ENCODE data around the gene FGF19.

FGF19 gene

DNA sequence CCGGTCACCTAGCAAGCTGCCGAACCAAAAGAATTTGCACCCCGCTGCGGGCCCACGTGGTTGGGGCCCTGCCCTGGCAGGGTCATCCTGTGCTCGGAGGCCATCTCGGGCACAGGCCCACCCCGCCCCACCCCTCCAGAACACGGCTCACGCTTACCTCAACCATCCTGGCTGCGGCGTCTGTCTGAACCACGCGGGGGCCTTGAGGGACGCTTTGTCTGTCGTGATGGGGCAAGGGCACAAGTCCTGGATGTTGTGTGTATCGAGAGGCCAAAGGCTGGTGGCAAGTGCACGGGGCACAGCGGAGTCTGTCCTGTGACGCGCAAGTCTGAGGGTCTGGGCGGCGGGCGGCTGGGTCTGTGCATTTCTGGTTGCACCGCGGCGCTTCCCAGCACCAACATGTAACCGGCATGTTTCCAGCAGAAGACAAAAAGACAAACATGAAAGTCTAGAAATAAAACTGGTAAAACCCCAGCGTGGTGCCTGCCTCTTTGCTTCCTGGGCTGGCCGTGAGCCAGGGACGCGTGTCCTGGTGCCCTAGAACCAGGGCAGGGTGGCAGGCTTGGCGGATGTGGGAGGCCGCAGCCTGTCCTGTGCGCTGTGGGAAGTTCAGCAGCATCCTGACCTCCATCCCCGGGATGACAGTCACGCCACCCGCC lies 49.7 kb downstream of the FGF19 start:
- DNase-seq, result no peak

DNA sequence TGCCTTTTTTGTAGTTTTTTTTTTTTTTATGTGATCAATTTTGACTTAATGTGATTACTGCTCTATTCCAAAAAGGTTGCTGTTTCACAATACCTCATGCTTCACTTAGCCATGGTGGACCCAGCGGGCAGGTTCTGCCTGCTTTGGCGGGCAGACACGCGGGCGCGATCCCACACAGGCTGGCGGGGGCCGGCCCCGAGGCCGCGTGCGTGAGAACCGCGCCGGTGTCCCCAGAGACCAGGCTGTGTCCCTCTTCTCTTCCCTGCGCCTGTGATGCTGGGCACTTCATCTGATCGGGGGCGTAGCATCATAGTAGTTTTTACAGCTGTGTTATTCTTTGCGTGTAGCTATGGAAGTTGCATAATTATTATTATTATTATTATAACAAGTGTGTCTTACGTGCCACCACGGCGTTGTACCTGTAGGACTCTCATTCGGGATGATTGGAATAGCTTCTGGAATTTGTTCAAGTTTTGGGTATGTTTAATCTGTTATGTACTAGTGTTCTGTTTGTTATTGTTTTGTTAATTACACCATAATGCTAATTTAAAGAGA lies 50.3 kb downstream of the FGF19 start:
- no peak for DNase-seq

DNA sequence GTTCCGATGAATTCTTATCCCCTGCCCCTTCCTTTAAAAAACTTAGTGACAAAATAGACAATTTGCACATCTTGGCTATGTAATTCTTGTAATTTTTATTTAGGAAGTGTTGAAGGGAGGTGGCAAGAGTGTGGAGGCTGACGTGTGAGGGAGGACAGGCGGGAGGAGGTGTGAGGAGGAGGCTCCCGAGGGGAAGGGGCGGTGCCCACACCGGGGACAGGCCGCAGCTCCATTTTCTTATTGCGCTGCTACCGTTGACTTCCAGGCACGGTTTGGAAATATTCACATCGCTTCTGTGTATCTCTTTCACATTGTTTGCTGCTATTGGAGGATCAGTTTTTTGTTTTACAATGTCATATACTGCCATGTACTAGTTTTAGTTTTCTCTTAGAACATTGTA lies 50.8 kb downstream of the FGF19 start:
- DNase-seq, result no peak

DNA sequence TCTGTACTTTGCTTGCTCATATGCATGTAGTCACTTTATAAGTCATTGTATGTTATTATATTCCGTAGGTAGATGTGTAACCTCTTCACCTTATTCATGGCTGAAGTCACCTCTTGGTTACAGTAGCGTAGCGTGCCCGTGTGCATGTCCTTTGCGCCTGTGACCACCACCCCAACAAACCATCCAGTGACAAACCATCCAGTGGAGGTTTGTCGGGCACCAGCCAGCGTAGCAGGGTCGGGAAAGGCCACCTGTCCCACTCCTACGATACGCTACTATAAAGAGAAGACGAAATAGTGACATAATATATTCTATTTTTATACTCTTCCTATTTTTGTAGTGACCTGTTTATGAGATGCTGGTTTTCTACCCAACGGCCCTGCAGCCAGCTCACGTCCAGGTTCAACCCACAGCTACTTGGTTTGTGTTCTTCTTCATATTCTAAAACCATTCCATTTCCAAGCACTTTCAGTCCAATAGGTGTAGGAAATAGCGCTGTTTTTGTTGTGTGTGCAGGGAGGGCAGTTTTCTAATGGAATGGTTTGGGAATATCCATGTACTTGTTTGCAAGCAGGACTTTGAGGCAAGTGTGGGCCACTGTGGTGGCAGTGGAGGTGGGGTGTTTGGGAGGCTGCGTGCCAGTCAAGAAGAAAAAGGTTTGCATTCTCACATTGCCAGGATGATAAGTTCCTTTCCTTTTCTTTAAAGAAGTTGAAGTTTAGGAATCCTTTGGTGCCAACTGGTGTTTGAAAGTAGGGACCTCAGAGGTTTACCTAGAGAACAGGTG lies 51.8 kb downstream of the FGF19 start:
- no peak for DNase-seq

DNA sequence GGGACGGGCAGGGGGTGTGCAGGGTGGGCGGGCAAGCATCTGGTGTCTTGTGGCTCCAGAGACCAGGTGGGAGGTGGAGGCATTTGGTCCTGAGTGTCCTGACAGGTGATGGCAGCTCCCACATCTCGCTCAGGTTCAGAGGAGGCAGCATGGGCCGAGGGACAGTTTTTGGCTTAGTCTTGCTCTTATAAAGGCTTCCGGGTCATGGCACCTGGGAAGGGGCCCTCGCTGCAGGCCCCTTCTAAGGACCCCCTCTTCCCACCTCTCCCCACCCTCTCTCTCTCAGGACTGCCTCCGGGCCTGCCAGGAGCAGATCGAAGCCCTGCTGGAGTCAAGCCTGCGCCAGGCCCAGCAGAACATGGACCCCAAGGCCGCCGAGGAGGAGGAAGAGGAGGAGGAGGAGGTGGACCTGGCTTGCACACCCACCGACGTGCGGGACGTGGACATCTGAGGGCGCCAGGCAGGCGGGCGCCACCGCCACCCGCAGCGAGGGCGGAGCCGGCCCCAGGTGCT lies 52.9 kb downstream of the FGF19 start:
- DNase-seq, result no peak

DNA sequence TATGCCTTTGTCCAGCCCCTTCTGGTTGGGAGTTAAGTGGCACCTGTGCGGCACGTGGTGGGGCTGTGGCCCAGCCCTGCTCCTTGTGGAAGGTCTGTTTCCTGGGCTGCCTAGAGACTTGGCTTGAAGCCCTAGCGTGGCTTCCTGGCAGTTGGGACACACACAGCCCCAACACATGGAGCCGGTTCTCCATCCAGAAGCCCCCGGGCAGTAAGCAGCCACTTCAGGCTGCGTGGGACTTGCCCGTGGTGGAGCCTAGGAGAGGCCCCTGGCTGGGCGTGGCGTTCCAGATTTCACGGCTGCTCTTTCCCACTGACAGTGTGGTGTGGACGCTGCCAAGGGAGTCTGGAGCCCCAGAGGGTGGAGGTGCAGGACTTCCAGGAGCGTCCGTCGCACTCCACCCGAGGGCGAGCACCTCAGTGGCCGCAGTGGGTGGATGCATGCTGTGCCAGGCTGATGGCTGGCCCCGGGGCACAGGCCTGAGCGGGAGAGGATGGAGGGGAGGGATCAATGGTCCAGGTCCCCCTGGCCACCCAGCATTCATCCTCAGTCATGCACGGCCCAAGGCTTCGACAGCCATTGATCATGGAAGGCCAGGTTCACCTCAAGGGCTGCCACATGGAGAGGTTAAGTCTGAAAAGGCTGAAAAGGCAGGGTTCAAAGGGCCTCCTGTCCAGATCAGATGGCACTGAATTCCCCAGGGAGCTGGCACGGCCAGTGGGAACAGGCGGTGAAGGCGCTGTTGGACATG lies 53.6 kb downstream of the FGF19 start:
- DNase-seq, result no peak

DNA sequence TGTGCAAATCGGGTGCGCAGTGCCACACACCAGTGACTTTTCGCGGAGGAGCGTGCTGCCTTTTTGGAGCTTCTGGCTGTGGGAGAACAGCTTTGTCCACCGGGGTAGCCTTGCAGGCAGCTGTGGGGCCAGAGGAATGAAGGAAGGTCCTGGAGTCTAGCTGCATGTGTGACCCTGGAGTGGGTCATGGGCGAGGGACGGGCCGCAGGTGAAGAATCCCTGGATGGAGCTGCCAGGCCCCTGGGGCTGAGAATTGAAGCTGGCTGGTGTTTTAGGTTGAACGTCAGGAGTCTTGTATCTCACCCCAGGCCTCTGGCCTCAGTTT lies 54.3 kb downstream of the FGF19 start:
- no peak for DNase-seq

DNA sequence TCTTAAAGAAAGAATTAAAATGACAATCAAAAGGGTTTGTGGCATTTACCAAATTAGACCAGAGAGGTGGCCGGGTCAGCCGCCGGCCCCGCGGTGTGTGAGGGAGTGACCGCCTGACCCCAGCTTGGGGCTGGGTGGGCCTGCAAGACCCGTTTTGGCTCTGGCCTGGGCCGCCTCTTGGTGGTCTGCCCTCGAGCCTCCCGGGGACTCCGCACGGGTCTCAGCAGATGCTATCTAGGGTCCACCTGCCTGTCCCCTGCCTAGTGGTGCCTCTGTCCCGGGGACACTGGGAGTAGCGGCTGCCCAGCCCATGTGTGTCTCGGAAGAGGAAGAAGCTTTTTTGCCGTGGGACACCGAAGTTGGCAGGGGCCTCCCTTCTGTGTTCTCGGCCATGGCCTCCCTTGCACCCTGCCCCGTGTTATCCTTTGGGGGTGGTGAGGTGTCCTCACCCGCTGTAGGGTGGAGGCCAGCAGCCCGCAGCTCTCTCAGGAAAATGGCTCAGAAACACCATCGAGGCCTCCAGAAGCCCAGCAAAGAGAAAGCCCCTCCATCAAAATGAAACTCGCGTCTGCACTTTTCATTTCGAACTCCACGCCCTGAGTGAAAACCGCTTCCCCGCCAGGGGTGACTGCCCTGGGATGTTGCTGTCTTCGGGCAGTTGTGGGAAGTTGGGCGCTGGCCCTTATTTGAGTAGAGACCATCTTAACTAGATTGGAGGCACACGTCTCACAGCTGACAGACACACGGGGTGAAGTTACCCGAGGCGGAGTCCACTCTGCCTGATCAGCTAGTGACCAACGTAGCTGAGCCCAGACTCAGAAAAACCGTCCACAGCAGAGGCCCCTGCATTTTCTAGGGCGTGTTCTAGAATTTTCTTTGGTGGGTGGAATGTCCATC lies 54.9 kb downstream of the FGF19 start:
- no peak for DNase-seq
